ENCODE results near the gene FADS6.

- no peak for TF ChIP-seq CTCF (IDR thresholded peaks at IDR 0.05)
- TF ChIP-seq POLR2A (IDR thresholded peaks at IDR 0.05) = no peak
Observed at GRCh38 chr17:74860229-74860871, 33.1 kb downstream of the FADS6 start.
